ENCODE data around the gene ARHGAP15.

- TF ChIP-seq, protein P1, sequence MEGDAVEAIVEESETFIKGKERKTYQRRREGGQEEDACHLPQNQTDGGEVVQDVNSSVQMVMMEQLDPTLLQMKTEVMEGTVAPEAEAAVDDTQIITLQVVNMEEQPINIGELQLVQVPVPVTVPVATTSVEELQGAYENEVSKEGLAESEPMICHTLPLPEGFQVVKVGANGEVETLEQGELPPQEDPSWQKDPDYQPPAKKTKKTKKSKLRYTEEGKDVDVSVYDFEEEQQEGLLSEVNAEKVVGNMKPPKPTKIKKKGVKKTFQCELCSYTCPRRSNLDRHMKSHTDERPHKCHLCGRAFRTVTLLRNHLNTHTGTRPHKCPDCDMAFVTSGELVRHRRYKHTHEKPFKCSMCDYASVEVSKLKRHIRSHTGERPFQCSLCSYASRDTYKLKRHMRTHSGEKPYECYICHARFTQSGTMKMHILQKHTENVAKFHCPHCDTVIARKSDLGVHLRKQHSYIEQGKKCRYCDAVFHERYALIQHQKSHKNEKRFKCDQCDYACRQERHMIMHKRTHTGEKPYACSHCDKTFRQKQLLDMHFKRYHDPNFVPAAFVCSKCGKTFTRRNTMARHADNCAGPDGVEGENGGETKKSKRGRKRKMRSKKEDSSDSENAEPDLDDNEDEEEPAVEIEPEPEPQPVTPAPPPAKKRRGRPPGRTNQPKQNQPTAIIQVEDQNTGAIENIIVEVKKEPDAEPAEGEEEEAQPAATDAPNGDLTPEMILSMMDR (conservative IDR thresholded peaks at IDR 0.05; ENCODE audit: low read depth in 2 of 2) = no peak
- no peak for TF ChIP-seq JUNB (IDR thresholded peaks at IDR 0.05; ENCODE audit: unreplicated experiment)
- TF ChIP-seq POLR2AphosphoS5 (IDR thresholded peaks at IDR 0.05; ENCODE audit: low read depth) = no peak
- TF ChIP-seq EZH2phosphoT487 (IDR thresholded peaks at IDR 0.05; ENCODE audit: unreplicated experiment) = no peak
- no peak for TF ChIP-seq EZH2 (IDR thresholded peaks at IDR 0.05; ENCODE audit: low read depth, unreplicated experiment)
- no peak for TF ChIP-seq REST (IDR thresholded peaks at IDR 0.05; ENCODE audit: unreplicated experiment)
- no peak for TF ChIP-seq CREB1 (CRISPR knock-in tag; IDR thresholded peaks at IDR 0.05; ENCODE audit: low read depth)
These were observed 587.8 kb downstream of the ARHGAP15 start for GRCh38 chr2:143717053-143717452.

All from GM23338 (cell line).